ENCODE results near the gene TRPC4AP.
A peak's percentile ranks its signal among the peaks of the same experiment; 100 is the strongest.

The TRPC4AP gene

GRCh38 chr20:34954904-34955230, 137.7 kb downstream of the TRPC4AP start:
- H3K36me3 ChIP-seq (ENCODE audit: control insufficient read depth in 1 of 2, insufficient read depth in 2 of 2, low read length in 2 of 2), result peaks cover 0 to 2% of the 10 kb centered on the region in 2 donors
- no peaks in the 10 kb centered on the region for H3K9me3 ChIP-seq (ENCODE audit: control insufficient read depth in 1 of 2, low read length in 2 of 2)
- H3K4me3 ChIP-seq (ENCODE audit: low read depth in 1 of 2, low read length in 2 of 2), result peak overlapping the region; percentile 83 to 92
- peak overlapping the region; percentile 77 for H3K27ac ChIP-seq (ENCODE audit: low read depth, low read length)
- H3K4me1 ChIP-seq (ENCODE audit: control insufficient read depth in 1 of 2, insufficient read depth in 2 of 2, low read length in 2 of 2), result peaks cover 17 to 35% of the 10 kb centered on the region in 2 donors
- no peaks in the 10 kb centered on the region for H3K27me3 ChIP-seq (ENCODE audit: control insufficient read depth in 1 of 2, insufficient read depth in 2 of 2, low read length in 2 of 2)
- H3K9ac ChIP-seq (ENCODE audit: low read depth in 1 of 2, low read length in 2 of 2), result peak overlapping the region; percentile 74 to 92

- H3K4me3 ChIP-seq (ENCODE audit: low read depth in 1 of 2, low read length in 2 of 2), result no peak overlapping the region
- no peaks in the 10 kb centered on the region for H3K27me3 ChIP-seq (ENCODE audit: control insufficient read depth in 1 of 2, insufficient read depth in 2 of 2, low read length in 2 of 2)
- H3K27ac ChIP-seq (ENCODE audit: low read depth, low read length), result no peak overlapping the region
- H3K36me3 ChIP-seq (ENCODE audit: control insufficient read depth in 1 of 2, insufficient read depth in 2 of 2, low read length in 2 of 2), result peaks cover 0 to 5% of the 10 kb centered on the region in 2 donors
- H3K4me1 ChIP-seq (ENCODE audit: control insufficient read depth in 1 of 2, insufficient read depth in 2 of 2, low read length in 2 of 2), result peaks cover 17 to 44% of the 10 kb centered on the region in 2 donors
- H3K9me3 ChIP-seq (ENCODE audit: control insufficient read depth in 1 of 2, low read length in 2 of 2), result no peaks in the 10 kb centered on the region
- H3K9ac ChIP-seq (ENCODE audit: low read depth in 1 of 2, low read length in 2 of 2), result no peak overlapping the region
These were observed 138.6 kb downstream of the TRPC4AP start for GRCh38 chr20:34953960-34954359.

- Histone ChIP-seq H3K27ac (ENCODE audit: low read depth, low read length) (no peak overlapping the region), H3K4me1 (ENCODE audit: control insufficient read depth in 1 of 2, insufficient read depth in 2 of 2, low read length in 2 of 2) (peaks cover 21 to 52% of the 10 kb centered on the region in 2 donors), H3K4me3 (ENCODE audit: low read depth in 1 of 2, low read length in 2 of 2) (no peak overlapping the region), H3K9ac (ENCODE audit: low read depth in 1 of 2, low read length in 2 of 2) (no peak overlapping the region), H3K27me3 (ENCODE audit: control insufficient read depth in 1 of 2, insufficient read depth in 2 of 2, low read length in 2 of 2) (no peaks in the 10 kb centered on the region), H3K9me3 (ENCODE audit: control insufficient read depth in 1 of 2, low read length in 2 of 2) (no peaks in the 10 kb centered on the region), H3K36me3 (ENCODE audit: control insufficient read depth in 1 of 2, insufficient read depth in 2 of 2, low read length in 2 of 2) (peaks cover 0 to 5% of the 10 kb centered on the region in 2 donors)
These were observed 139.9 kb downstream of the TRPC4AP start for GRCh38 chr20:34952671-34953070.
